SU-DHL-6 (cell line): Measurements from ENCODE around the gene TOM1L2.

ENCODE experiments used
- H2AFZ ChIP-seq: fragments of 200-600 bp; sonication (generic); 2 replicates; pipeline ENCODE4 v1.6.1; 2014; ENCODE audit warnings: low read depth, mild to moderate bottlenecking, moderate library complexity, mixed read lengths, antibody characterized with exemption, low read length; ENCODE audit not compliant: severe bottlenecking
- H3F3A ChIP-seq: fragments of 200-600 bp; shearing (Covaris generic); 2 replicates; pipeline ENCODE4 v1.6.0; 2016; ENCODE audit warnings: antibody characterized with exemption, mild to moderate bottlenecking; ENCODE audit not compliant: insufficient read depth
- H3K27ac ChIP-seq: fragments of 200-600 bp; sonication (generic); 2 replicates; pipeline ENCODE4 v1.5.1; 2016; ENCODE audit warnings: low read depth, mild to moderate bottlenecking, low read length, moderate library complexity, mixed read lengths
- H3K27me3 ChIP-seq: fragments of 200-600 bp; sonication (generic), shearing (Covaris generic); 2 replicates; pipeline ENCODE4 v1.6.0; 2014; ENCODE audit warnings: mild to moderate bottlenecking, low read length
- H3K36me3 ChIP-seq: fragments of 200-600 bp; sonication (generic); 2 replicates; pipeline ENCODE4 v1.6.1; 2014; ENCODE audit warnings: mild to moderate bottlenecking, low read length, mixed read lengths
- H3K4me2 ChIP-seq: fragments of 300-600, 200-600 bp; shearing (Covaris generic), sonication (generic); 2 replicates; pipeline ENCODE4 v1.6.0; 2014; ENCODE audit warnings: low read length, low read depth, mild to moderate bottlenecking; ENCODE audit not compliant: poor library complexity, severe bottlenecking
- H3K4me3 ChIP-seq: fragments of 200-600 bp; sonication (generic); 2 replicates; pipeline ENCODE4 v1.5.1; 2014; ENCODE audit warnings: antibody characterized with exemption, low read length, mild to moderate bottlenecking, mixed read lengths; ENCODE audit not compliant: insufficient read depth, poor library complexity, severe bottlenecking
- H3K79me2 ChIP-seq: fragments of 200-600 bp; sonication (generic); 2 replicates; pipeline ENCODE4 v1.6.1; 2014; ENCODE audit warnings: mild to moderate bottlenecking, low read length, moderate library complexity; ENCODE audit not compliant: insufficient read depth
- H3K9ac ChIP-seq: fragments of 200-600 bp; sonication (generic); 2 replicates; pipeline ENCODE4 v1.7.0; 2014; ENCODE audit warnings: mild to moderate bottlenecking, low read length
- H3K9me2 ChIP-seq: fragments of 200-600 bp; sonication (generic); replicated peaks from 2 replicates; pipeline ENCODE4 v1.6.1; 2014; ENCODE audit warnings: low read length; ENCODE audit not compliant: insufficient read depth
- H3K9me3 ChIP-seq: fragments of 200-600 bp; sonication (generic); 2 replicates; pipeline ENCODE4 v1.6.1; 2014; ENCODE audit warnings: low read length, mixed read lengths; ENCODE audit not compliant: insufficient read depth
- H4K20me1 ChIP-seq: fragments of 200-600 bp; sonication (generic); 2 replicates; pipeline ENCODE4 v1.6.1; 2014; ENCODE audit warnings: low read depth, mild to moderate bottlenecking, antibody characterized with exemption, low read length, moderate library complexity, mixed read lengths
- CTCF ChIP-seq: fragments of 200-600 bp; sonication (generic); IDR thresholded peaks from one replicate; pipeline ENCODE4 v1.5.1; 2017; ENCODE audit warnings: antibody characterized with exemption, mild to moderate bottlenecking, low read length, moderate library complexity; ENCODE audit not compliant: insufficient read depth, poor library complexity, severe bottlenecking
- EZH2phosphoT487 ChIP-seq: fragments of 200-600 bp; sonication (generic), shearing (Covaris generic); conservative IDR thresholded peaks from 2 replicates; pipeline ENCODE4 v1.6.1; 2018; ENCODE audit warnings: mild to moderate bottlenecking, antibody characterized with exemption, low read length, moderate library complexity, mixed read lengths

Gene TOM1L2

GRCh38 chr17:17896746-17897145 is 75.5 kb downstream of the TOM1L2 start:
- TF ChIP-seq CTCF (no peak), EZH2phosphoT487 (no peak)
- no peak overlapping the region for H3K27ac ChIP-seq

GRCh38 chr17:17893801-17894644 is 78.2 kb downstream of the TOM1L2 start:
- Histone ChIP-seq H3K9me2 (no peaks in the 10 kb centered on the region), H3K79me2 (no peaks in the 10 kb centered on the region), H2AFZ (no peak overlapping the region), H3F3A (no peaks in the 10 kb centered on the region), H3K4me2 (no peak overlapping the region), H4K20me1 (no peaks in the 10 kb centered on the region), H3K4me3 (no peak overlapping the region), H3K36me3 (no peaks in the 10 kb centered on the region), H3K27ac (no peak overlapping the region), H3K9me3 (no peaks in the 10 kb centered on the region), H3K9ac (no peak overlapping the region), H3K27me3 (no peaks in the 10 kb centered on the region)
- TF ChIP-seq EZH2phosphoT487: no peak
- no peak for TF ChIP-seq CTCF

More at GRCh38 chr17:17896746-17897145, 75.5 kb downstream of the TOM1L2 start:
- no peaks in the 10 kb centered on the region for H3K79me2 ChIP-seq
- H3K9me3 ChIP-seq: no peaks in the 10 kb centered on the region
- no peaks in the 10 kb centered on the region for H3K27me3 ChIP-seq
- no peaks in the 10 kb centered on the region for H3K9me2 ChIP-seq
- no peak overlapping the region for H2AFZ ChIP-seq
- H3K36me3 ChIP-seq: no peaks in the 10 kb centered on the region
- H3K9ac ChIP-seq: no peak overlapping the region
- no peaks in the 10 kb centered on the region for H3F3A ChIP-seq
- H3K4me3 ChIP-seq: no peak overlapping the region
- H4K20me1 ChIP-seq: no peaks in the 10 kb centered on the region
- no peak overlapping the region for H3K4me2 ChIP-seq

- Histone ChIP-seq H2AFZ (no peak overlapping the region), H3K27ac (no peak overlapping the region)
- no peak for TF ChIP-seq EZH2phosphoT487
- TF ChIP-seq CTCF: no peak
These were observed 79.5 kb downstream of the TOM1L2 start for GRCh38 chr17:17892731-17893130.

More at GRCh38 chr17:17892731-17893130, 79.5 kb downstream of the TOM1L2 start:
- no peak overlapping the region for H3K9ac ChIP-seq
- H3K9me2 ChIP-seq: no peaks in the 10 kb centered on the region
- no peaks in the 10 kb centered on the region for H3K27me3 ChIP-seq
- H3K9me3 ChIP-seq: no peaks in the 10 kb centered on the region
- no peak overlapping the region for H3K4me3 ChIP-seq
- no peaks in the 10 kb centered on the region for H4K20me1 ChIP-seq
- H3K79me2 ChIP-seq: no peaks in the 10 kb centered on the region
- no peaks in the 10 kb centered on the region for H3K36me3 ChIP-seq
- H3F3A ChIP-seq: no peaks in the 10 kb centered on the region
- no peak overlapping the region for H3K4me2 ChIP-seq
